ENCODE data around the gene ELFN1.
"Not testable (repeated sequence)": the region's sequence is repeated elsewhere in the genome, so short reads cannot be mapped to it uniquely, and the experiment has no call there.

ELFN1 gene

GRCh38 chr7:1712907-1713501 lies 42.9 kb downstream of the ELFN1 start:
- no peak for DNase-seq

GRCh38 chr7:1713502-1714484 lies 43.7 kb downstream of the ELFN1 start:
- DNase-seq: no peak

- no peak for DNase-seq
These were observed 44.7 kb downstream of the ELFN1 start for GRCh38 chr7:1714583-1715330.

- no peak for DNase-seq
These were observed 45.2 kb downstream of the ELFN1 start for GRCh38 chr7:1715331-1715625.

DNA sequence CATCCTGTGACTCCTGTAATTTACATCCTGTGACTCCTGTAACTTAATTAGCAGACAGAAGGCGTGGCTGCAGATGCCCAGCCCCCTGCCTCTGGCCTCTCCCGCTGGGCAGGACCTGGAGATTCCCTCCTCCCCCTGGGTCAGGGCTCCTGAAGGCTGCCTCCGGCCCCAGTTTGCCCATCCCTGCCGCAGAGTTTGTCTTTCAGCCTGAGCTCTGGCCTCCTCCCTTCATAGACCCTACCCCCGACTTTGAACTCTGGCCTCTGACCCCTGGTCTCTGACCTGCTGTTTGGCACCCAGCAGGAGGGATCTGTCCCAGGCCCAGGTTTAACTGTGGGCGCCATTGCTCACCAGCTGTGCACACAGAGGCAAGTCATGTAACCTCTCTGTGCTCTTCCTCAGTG lies 45.6 kb downstream of the ELFN1 start:
- no peak for DNase-seq

GRCh38 chr7:1716263-1717094 lies 46.4 kb downstream of the ELFN1 start:
- no peak for DNase-seq

GRCh38 chr7:1717095-1717483 lies 47.0 kb downstream of the ELFN1 start:
- no peak for DNase-seq

- DNase-seq: no peak
These were observed 48.0 kb downstream of the ELFN1 start for GRCh38 chr7:1717903-1718676.

GRCh38 chr7:1718850-1719249 lies 48.8 kb downstream of the ELFN1 start:
- DNase-seq: not testable (repeated sequence)

DNA sequence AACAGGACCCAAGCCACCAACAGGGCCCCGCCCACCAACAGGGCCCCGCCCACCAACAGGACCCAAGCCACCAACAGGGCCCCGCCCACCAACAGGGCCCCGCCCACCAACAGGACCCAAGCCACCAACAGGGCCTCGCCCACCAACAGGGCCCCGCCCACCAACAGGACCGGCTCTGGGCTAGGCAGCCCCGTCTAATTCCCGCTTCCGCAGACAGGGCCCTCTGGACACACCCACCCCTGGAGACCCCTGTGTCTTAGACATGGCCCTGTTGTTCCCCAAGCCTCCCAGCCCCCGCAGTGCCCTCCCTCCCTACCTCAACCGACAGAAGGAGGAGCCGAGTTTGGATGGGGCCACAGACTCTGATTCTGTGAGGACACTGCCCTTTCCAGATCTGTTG lies 49.2 kb downstream of the ELFN1 start:
- not testable (repeated sequence) for DNase-seq

- no peak for DNase-seq
These were observed 49.8 kb downstream of the ELFN1 start for GRCh38 chr7:1719913-1720312.

DNA sequence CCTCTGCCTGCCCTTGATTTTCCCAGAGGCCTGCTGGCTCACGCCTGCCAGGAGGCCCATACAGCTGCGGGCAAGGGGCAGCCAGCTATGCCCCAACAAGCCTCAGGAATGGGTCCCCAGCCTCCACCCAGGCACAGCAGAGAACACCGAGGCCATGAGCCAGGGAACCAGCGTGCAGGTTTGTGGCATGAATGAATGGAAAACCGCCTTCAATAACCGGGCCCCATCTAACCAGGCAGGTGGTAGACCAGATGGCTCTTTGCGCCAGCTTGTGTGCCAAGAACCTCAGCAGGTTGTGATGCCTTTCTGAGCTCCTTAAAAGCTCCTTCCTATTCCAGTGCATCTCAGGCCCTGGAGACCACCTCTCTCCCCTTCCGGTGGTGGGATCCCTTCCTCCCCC lies 50.2 kb downstream of the ELFN1 start:
- DNase-seq: no peak

DNA sequence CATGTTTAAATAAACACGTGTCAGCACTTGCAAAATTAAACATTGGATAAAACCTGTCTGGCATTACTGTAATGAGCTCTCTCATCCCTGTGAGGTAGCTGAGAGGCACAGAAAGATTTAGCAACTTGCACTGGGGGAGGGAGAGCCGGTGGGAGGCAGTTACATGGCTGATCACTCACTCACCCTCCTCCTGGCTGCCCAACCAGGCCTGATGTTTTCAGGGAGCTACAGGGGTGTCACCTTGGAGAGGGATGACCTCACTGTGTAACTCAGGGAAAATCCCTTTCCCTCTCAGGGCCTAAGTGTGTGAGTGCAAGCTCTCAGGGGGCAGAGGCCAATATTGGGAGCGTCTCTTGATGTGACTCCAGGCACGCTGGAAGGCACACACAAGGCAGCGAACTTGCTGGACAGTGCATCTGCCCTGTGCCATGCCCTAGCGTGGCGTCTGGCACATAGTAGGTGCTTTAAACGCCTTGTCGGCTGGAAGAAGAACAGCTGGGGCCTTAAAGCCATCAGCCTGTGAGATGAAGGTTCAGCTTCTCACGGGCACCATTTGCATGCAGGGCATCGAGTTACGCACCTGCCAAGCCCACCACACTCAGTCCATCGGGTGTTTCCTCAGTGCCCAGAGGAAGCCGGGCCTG lies 51.1 kb downstream of the ELFN1 start:
- no peak for DNase-seq

- DNase-seq: no peak
These were observed 53.2 kb downstream of the ELFN1 start for GRCh38 chr7:1723254-1723653.

DNA sequence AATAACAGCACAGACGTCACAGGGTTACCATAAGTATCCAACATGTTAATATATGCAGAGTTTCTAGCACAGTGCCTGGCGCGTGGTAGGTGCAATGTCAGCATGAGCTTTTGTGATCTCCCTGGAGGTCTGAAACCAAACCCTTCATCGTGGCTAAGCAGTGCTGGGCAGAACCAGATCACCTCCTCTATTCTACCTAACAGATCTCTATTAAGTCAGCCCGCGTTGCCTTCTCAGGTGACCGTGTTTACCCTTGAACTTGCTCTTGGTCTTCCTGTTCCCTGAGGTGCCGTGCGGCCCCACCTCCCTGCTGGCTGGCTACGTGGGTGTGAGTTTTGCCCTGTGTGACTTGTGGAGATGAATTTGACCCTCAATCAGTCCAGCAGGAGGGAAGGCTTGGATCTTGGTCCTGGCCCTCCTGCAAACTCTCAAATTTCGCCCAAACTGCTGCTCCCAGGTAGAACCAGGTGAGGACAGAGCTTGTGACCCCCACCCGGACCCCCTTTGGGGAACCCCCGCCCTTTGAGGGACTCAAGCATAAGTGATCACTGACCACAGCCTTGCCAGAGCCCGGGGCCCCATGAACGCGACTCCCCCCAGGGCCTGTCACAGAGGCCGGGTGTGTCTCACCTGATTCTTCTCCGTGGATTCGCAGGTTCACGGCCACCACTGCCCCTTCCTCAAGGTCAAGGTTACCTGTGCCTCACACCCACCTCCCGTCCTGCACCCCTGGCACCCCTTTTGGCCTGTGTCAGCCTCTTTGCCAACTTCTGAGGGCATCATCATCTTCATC lies 54.2 kb downstream of the ELFN1 start:
- DNase-seq: no peak

DNA sequence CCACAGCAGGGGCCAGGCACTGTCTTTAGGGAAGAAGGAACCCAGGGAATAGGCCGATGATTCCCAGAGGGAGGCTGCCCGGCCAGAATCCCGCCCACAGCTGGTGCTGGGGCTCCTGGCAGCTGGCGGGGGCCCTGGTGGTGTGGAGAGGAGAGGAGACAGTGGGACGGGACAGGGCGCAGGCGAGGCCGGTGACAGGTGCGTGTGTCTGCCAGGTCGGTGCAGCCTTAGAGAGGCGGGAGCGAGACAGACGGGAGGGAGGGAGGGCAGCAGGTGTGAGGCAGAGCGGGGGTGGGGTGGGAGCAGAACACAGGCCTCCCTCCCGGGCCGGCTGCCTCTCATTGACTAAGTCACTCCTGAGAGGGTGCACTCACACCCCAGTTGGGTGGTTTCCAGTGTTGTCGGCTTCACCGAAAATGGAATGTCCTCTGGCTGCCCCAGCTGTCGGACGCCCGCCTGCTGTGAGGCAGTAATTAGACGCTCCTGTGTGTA lies 55.2 kb downstream of the ELFN1 start:
- DNase-seq: no peak

DNA sequence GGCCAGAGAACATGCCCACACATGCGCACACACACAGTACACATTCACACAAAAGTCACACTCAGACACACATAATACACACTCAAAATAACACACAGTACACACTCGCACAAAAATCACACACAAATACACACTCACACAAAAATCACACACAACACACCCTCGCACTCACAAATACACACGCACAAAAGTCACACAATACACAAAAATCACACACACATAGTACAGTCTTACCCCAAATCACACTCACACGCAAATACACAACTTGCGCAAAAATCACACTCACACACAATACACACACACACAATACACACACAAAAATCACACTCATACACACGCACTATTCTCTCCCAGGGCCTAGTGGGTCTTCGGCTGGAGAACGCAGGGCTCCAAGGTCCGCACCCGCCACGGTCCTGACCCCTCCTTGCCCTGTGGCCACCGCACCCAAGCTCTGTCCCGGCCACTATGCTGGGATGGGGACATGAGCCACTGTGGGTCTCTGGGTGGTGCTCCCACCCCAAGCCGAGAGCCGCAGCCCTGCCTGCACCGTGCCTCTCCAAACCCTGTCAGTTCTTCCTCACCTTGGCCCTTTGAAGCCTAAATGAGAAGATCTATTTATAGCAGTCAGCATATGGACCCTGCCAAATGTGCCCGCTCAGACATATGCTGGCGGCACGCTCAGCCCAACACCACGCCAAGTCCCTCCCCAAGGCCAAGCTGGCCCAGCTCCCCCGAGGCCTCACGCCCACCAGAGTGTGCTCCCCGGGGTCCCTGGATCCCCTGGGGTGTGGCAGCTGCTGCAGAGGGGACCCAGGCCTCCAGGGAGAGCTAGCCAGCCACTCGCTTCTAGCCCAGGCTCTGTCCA lies 55.9 kb downstream of the ELFN1 start:
- no peak for DNase-seq

DNA sequence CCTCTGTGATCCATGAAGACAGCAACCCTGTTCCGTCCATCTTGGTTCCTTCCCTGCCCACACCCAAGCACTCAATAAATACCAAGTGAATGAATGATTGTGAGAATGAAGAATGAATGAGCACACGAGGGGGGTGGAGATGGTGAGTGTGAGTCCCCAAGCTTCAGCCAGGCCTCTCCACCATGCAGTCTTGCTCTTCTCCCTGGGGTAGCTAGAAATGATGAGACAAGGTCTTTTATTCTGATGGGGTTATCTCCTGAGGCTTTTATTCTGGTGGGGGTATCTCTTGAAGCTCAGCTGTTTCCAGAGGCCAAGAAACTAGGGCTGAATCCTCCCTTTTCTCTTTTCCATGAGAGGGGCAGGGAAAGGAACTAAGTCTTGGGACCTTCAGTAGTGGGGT lies 57.0 kb downstream of the ELFN1 start:
- DNase-seq: no peak

GRCh38 chr7:1727812-1728570 lies 57.9 kb downstream of the ELFN1 start:
- DNase-seq: no peak

All from hippocampal formation (tissue), 2 donors.